ENCODE measurements around the gene LYRM9.
"Not testable (repeated sequence)": the region's sequence is repeated elsewhere in the genome, so short reads cannot be mapped to it uniquely, and the experiment has no call there.

Gene LYRM9

DNA sequence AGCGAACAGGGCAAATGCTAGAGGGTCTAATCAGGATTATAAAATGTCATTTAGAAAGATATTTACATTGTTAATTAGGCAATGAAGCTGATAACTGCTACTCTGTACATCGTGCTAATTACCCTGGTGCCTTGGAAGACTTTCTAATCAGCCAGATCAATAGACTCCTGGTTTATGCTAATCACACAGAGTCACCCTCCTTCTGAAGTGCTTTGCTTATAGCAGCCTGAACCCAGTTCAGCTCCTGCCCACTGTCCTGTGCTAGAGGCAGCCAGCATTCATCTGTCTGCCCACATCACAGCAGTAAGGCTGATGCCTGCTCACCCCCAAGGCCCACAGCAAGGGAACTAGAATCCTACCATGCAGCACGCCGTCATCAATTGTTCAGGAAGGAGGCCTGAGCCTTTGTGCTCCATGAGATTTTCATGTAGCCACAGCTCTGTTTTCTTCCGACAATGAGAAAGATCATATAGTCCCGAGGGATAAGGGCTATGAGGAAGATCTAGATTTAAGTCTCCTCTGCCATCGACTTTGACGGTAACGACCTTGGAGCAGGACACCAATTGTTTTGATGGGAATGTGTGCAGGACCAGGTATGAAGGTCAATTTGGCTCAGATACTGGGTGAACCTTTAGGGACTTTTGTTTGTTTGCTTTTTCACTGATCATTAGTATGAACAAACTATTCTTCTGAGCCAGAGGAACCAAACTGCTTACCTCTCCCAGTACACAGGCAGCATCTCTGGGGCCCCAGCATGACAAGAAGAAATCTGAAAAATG, 12.5 kb upstream of the LYRM9 start:
- DNase-seq = no peak

DNA sequence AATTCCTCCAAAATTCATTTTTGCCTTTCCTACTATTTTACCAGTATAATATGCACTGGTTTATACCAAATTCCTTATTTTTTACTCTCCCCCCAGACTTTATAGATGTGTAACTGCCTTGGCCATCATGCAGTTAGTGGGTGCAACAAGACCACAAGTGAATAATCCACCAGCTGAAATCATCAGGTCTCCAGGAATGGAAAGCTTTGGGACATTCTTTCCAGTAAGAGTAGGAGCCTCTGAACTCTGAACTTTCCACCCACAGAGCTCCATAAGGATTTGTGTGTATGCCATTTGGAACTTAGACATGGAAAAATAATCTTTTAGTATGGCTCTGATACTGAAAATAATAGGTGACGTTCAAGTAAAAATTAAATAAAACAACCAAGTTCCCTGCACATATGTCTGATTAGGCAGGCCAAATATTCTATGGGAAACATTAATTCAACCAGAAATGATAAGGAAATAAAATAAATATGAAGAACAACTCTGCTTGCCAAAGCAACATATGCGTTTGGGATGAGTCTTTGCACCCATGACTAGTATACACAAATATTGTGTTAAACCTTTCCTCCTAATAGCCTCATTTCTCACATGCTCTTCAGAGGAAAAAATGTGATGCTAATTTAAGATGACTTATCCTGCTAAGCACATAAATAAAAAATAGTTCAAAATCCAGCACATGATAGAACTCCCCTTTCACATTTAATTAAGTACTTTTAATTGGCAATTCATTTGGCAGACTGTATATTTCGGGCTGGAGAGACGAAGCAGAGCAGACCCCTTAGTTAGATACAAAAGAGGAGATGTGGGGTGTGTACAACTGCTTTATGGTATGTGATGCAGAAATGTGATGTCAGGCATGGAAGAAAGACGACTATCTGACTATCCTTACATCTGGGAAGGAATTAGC, 11.6 kb upstream of the LYRM9 start:
- no peak for DNase-seq

DNA sequence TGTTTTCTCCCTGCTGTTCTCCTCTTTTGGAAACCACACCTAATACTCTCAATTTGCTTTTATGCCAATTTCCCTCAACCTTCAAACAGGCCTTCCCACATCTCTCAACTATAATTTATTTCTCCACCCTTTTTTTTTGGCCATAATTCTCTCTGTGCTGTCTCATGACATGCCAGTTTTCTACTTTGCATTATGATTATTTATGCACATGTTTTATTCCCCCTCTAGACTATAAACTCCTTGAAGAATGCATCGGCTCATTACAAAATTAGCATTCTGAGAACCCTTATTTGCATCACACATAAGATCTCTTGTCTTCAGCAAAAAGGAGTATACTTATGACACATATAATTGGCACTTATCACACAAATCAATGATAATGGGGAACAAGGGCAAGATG, 10.9 kb upstream of the LYRM9 start:
- no peak for DNase-seq

DNA sequence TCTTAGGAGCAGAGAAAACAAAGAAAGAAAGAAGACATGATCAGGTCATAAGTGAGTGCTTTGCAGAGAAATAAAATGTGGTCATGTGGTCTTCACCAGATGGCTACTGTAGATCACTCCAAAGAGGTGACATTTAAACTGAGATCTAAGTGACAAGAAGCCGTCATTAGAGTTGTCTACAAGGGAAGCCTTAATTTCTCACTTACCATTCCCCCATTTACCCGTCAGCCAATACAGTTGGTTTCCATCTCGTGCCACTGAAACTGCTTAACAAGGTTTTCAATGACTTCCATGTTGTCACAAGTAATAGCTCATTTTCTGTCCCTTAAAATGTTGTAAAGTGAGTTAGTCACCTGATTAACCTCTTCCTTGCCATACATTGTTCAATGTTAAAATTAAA, 6.4 kb upstream of the LYRM9 start:
- DNase-seq = no peak

DNA sequence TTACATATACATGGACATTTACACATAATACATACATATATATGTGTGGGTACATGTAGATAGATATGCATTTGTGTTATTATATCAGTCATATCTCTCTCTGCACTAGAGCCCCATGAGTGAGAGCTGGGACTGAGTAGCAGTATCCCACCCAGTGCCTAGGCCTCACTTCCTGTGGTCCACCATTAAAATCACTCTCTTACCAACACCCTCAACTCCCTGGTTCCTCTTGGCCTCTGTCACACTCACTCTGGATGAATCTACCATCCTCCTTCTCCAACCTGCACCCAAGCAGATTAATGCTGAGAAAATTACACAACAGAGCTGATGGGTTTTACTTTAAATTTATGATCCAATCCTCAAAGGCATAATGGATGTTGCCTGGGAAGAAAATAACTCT, 4.9 kb upstream of the LYRM9 start:
- DNase-seq = no peak

DNA sequence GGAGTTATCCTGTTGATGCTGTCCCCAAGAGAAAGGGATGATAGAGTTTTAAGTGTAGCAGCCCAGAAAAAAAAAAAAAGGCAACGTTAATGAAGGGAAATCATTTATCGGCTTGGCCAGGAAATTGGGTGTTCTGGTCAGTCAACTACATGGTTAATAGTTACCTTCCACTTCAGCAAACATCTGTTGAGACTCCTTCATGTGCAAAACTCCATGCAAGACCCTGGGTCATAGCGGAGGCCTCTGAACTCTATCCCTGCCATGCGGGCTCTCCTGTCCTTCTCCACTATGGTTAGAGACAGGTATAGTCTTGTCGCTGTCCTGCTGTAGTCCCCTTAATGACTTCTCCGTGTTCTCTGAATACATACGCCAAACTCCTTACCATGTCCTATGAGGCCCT, 3.5 kb upstream of the LYRM9 start:
- DNase-seq = no peak

DNA sequence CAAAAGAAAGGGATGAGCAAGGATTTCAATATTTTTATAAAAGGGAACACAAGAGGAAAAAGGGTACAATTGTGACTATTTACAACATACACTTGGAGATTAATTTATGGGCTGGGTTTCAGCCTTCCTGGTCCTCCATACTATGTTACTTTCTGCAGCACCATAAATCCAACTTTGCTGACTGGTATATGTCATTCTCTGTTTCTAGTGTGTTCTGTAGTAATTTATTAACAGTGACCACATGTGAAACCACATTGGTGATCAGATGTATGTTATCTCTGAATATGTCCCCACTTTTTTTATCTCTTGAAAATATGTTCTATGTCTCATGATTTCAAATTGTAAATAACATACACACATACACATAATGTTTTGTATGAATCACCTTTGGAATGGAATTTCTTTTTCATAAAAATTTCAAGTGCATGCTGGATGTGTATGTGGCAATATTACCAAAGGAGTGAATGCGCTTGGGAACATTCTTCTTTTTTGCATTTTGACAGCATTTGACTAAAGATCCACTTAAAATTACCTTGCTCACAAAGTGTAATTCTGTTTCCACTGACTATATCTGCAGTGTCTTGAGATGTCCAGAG, 2.9 kb upstream of the LYRM9 start:
- DNase-seq = no peak

DNA sequence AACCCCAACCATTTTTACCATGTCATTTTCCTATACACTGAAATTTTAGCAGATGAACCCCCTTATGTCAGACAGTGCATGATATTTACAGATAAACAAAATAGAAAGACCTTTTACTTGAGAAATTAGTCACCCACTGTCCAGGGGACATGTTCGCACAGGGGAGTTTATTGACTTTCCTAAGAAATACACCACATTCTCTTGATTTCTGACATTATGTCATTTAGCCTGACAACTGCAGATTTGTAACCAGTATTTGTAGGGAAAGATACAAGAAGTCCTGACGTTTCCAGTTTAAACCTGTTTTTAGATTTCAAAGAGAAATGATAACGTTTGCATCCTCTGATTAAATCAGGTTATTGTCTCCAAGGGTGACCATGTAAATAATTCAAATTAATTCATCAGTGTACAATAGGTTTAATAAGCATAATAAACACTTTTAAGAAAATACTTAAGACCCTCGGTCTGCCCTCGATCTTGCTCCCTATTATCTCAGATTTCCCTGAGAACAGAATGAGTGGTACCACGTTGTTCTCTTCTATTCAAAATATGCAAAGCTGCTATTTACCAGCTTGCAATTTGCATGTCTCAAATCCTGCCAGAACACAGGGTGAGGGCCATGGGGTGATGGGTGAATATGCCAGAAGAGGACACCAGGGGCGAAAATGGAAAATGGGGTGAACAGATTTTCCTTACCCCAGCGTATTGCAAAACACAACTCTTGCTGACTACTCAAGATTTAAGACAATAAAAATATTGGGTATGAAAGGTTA, 2.1 kb upstream of the LYRM9 start:
- DNase-seq = no peak

DNA sequence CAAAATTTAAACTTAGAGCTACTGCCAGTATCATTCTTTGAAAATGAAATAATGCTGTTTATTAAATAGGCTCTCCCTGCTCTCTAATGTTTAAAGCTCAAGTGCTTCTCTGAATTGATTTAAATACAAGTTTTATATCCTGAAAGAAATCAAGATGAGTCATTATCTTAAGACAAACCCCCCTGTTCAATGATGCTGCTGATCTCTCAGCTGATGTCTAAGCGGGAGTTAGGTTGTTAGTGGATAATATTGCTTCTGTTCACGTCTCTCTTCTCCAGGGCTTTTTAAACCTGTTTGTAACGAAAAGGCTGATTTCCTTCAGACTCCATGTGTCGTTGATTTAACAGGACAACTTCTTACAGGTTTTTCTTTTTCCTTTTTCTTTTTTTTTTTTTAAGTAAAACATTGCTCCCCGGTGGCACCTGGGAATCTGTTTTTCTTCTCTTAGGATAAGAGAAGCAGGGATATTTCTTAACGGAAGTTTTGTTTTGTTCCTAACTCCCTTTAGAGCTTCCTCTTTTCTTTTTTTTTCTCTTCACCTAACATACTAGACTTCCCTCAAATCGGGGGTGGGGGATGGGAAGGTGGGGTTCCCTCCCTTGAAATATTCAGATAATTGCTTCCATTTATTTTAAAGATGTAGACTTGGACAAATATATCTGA, 807 bp upstream of the LYRM9 start:
- no peak for DNase-seq

DNA sequence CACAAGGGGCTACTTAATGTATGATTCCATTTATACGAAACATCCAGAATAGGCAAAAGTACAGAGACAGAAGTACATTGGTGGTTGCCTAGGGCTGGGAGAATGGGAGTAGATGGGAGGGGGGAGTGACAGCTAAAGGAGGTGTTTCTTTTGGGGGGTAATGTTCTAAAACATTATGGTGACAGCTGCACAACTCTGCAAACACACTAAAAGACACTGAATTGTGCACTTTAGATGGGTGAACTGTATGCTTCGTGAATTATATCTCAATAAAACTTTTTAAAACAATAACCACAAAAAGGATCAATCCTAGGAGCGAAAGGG, 661 bp downstream of the LYRM9 start:
- no peak for DNase-seq

DNA sequence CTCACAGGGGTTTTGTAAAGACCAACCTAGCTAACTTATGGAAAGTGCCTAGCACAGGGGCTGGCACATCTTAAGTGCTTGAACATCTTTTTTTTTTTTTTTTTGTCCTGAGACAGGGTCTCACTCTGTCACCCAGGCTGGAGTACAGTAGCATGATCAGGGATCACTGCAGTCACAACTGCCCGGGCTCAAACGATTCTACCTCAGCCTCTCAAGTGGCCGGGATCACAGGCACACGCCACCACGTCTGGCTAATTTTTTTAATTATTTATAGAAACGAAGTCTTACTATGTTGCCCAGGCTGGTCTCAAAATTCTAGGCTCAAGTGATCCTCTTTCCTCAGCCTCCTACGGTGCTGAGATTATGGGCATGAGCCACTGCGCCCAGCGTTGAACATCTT, 1.3 kb downstream of the LYRM9 start:
- DNase-seq = no peak

DNA sequence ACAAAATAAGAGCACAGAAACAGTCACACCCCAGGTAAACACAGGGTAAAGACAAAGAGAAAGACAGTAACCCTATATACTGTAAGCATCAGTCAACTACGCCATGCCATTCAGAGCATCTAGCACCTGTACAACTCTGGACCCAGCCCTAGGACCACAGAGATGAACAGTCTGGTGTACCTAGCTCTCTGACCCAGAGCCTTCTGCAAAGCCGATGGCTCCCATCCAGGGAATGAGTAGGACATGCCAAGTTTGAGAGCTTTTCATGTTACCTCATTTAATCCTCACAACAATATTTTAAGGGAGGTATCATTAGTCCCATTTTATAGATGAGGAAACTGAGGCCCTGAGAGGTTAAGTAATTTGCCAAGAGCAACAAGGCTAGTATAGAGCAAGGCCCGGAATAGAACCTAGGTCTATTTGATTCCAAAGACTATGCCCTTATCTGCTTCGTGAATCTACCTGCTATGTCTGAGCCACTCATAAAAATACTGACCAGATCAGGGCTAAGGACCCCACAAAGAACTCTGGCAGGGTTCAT, 3.4 kb downstream of the LYRM9 start:
- no peak for DNase-seq

DNA sequence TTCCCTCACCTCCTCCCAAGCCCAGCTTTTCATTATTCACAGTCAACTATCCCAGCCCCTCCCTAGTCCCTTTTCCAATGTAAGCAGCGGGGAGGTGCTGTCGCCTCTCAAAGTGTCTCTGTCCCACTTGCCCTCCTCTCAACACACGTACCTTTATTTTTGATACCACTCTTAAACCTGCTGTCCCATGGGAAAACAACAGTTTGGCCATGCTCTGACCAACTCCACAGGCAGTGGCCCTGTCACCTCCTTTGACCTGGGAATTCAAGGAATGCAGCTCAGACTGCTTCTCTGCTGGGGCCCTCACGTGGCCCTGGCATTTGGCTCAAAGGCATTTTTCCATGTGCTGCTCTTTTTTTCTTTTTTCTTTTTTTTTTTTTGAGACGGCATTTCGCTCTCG, 4.2 kb downstream of the LYRM9 start:
- no peak for DNase-seq

DNA sequence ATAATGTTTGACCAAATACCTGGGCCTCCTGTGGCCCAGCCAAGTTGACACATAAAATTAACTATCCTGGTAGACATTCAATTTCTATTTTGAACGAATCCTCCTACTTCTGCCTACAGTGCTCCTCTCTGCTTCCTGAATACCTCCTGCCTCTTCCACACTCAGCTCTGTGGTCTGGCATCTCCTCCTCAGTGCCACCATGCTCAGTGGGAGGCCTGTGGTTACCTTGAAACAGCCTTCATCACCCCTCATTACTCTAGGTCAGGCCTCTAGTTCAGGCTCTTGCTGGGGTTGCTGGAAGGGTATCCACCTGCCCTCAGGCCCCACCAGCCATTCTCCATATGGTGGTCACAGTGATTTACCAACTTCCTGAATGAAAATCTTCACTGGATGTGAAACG, 5.1 kb downstream of the LYRM9 start:
- DNase-seq = no peak

DNA sequence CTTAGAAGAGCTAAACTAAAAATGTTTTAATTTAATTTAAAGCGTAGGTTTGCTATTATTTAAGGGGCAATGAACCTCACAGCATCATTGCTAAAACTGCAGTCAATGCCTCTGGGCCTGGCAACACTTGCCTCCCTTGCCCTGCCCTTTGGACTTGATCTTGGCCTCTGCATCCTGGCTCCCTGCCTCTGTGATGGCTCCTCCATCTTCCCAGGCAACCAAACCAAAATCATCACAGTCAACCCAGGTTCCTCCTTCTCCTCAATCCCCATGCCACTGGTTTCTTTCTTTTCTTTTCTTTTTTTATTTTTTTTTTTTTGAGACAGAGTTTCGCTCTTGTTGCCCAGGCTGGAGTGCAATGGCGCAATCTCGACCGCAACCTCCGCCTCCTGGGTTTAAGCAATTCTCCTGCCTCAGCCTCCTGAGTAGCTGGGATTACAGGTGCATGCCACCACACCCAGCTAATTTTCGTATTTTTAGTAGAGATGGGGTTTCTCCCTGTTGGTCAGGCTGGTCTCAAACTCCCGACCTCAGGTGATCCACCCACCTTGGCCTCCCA, 6.7 kb downstream of the LYRM9 start:
- not testable (repeated sequence) for DNase-seq

DNA sequence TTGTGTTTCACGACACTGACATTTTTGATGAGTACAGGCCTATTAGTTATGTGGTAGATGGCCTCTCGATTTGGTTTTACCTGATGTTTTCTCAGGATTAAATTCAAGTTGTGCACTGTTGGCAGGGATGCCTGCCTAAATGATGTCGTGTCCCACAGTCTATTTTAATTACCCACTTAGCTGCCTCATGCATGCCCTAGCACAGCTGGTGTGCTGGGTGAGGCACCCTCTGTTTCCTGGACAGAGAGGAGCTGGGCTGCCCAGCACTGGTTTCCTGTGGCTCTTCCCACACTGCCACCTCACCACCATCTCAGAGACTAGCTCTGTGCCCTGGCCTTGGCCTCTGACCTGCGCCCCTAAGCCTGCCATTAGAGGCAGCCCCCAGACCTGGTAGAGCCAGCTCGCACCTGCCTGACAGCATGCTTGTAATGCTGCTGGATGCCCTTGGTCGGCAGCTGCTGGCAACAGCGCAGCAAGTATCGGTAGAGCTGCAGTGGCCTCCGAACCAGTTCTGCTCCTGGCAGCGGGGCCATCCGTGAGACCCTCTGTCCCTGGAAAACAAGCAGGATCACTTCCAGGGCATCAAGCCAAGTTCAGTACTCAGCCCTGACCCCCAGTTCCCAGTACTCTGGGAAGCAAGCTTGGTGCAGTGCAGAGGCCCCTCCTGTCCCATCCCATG, 10.9 kb downstream of the LYRM9 start:
- DNase-seq = peak; percentile 29

DNA sequence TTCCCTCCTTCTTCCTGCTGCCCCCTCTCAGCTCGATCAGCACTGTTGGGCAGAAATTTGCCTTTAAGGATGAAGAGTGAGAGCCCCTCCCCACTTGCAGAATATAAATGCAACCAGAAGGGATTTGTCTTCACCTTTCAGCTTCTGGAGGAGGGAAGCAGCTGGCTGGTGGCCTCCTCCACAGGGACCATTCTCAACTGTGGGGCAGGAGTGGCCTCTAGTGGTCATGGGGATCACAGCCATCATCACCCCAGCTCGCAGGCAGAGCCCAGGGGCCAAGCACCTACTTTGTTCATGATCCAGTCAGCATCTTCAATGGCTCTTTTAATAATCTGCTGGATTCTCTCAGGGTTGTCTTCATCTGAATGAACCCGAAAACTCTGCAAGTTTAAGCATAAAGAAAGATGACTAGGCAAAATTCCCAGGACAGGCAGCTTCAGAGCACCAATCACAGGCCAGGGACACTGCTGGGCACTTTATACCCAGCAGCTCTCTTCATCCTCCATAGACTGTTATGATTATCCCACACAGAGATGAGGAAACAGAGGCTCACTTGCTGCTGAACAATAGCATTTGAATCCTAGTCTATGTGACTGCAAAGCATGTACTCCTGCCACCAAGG, 13.1 kb downstream of the LYRM9 start:
- DNase-seq = peak; percentile 23

DNA sequence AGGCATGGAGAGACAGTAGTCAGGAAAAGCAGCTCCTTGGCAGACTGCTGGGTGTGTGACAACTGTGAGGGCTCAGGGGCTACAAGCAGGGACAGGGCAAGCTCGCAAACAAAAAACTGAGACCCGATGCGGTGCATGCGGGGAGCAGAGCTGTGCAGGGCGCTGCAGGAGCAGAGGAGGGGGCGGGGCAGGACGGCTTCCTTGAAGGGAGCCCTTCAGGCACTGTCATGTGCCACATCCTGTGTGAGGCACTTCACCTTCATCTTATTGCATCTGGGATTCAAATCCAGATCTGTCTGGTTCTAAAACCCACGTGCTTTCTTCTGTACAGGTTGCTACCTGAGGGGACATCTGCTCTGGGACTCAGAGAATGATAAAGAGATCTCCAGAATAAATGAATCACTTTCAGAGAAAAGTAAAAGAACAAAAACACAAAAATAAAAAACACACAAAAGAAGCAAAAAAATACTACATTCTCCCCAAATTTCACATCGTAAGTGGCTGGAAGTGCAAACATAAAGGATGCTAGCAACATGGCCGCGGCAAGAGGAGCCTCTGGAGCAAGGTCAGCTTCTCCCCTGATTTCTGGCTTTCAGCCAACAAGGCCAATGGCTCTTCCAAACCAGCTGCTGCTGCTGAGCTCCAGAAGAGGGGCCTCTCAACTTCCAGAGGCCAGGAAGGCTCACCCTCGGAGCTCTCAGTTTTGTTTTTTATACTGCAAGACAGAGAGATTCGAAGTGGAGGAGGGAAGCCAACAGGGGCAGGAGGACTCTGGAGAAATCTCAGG, 14.2 kb downstream of the LYRM9 start:
- DNase-seq = no peak

DNA sequence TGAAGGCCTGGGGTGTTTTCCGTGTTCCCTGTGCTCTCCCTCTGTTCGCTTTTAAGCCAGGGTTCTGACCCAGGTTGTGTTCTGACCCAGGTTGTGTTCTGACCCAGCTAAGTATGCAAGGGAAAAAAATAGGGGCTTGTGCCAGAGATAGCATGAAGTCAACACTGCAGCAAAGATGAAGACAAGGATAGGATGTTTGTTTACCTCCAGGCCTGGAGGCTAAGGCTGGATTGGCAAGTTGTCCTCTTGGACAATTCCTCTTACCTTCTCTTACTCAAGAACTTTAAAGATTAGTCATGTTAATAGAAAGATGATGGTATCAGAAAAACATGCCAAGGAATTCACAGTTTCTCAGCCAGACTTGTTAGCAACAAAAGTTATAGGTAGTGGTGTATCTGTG, 19.4 kb downstream of the LYRM9 start:
- no peak for DNase-seq

DNA sequence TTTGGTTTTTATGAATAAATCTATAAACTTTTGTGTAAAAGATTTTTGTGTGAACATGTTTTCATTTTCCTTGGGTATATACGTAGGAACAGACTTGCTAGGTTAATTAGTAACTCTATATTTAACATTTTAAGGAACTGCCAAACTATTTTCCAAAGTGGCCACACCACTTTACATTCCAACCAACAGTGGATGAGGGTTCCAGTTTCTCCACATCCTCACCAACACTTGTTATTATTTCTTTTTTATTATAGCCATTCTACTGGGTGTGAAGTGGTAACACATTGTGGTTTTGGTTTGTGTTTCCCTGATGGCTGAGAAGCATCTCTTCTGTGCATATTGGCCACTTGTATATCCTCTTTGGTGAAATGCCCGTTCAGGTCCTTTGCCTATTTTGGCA, 20.0 kb downstream of the LYRM9 start:
- DNase-seq = no peak

Measured in DMS79 (cell line).